Right ventricle myocardium superior (tissue), 1 donor: ENCODE measurements around the gene DIP2C. TPM values are rescaled to one million over a fixed set of nuclear protein-coding genes. Genes with fewer than 3 reads are reported as not detected.

Experiments used
- ATAC-seq: fragments of 200-7000 bp; cut with Tn5 transposase; one replicate; pipeline ENCODE4 v1.9.1; 2020; ENCODE audit warnings: mild to moderate bottlenecking; ENCODE audit not compliant: poor library complexity
- DNase-seq: peaks from one replicate; pipeline ENCODE4 v3.0.0-alpha.2; 2020
- intact Hi-C: fragments of 100-400 bp; cut with DNase I; formaldehyde crosslinking; loops from one replicate; pipeline ENCODE4 v1.11.2; 2022
- total RNA-seq: library from RNA; stranded (reverse); fragmentation: NEBNext Ultra II Directional; extraction: Animal tissue kit (Norgen Biotek cat#: 25700); gene quantifications from one replicate; pipeline ENCODE4 v1.2.1, GENCODE V29; 2021
- donor health status: DM: no; HTN: yes; CAD: no; lungs with severe emphysema.

Gene DIP2C
- total RNA-seq, 1 donor from 2014 or later: 29.1 TPM

DNA sequence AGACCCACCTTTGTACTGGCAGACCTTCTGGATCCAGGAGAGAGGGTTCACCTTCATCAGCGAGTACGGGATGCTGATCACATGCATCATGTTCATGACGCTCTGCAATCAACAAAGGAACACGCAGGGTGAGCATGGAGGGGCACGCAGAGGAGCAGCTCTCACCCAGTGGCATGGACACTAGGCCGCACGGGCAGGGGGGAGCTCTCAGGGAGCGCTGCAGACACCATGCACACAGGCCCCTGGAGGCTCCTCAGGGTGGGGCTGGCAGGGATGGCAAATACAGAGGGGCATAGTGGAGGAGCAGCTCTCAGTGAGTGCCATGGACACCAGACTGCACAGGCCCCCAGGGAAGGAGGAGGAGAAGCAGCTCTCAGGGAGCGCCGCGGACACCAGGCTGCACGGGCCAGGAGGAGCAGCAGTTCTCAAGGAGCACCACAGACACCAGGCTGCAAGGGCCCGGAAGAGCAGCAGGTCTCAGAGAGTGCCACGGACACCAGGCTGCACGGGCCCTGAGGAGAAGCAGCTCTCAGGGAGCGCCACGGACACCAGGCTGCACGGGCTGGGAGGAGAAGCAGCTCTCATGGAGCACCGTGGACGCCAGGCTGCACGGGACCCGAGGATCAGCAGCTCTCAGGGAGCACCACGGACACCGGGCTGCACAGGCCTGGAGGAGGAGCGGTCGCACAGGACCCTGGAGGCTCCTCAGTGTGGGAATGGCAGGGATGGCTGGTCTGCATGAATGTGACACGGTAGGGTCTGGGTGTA is 304.7 kb downstream of the DIP2C start:
- intact Hi-C loops: no loop called here
- ATAC-seq (no peak), DNase-seq (no peak)

DNA sequence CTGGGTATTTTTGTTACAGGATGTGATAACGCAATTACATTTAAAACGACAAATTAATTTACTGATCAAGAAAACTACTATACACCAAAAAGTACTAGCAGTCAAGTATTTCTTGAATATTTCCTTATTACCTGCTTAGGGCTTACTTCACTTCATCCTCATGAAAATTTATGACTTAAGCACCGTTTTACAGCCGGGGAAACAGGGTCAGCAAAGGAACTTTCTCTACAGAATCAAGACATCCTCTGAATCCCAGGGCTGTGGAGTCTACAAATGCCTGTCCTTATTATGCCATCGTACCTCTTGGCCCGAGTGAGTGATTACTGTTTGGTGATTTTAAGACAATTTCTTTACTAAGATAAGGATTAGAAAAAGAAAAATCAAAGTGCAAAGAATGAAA is 305.9 kb downstream of the DIP2C start:
- intact Hi-C loops: no loop called here
- no peak for ATAC-seq
- no peak for DNase-seq

GRCh38 chr10:381805-382204 is 307.7 kb downstream of the DIP2C start:
- no peak for DNase-seq
- intact Hi-C loops: no loop called here
- ATAC-seq: no peak

DNA sequence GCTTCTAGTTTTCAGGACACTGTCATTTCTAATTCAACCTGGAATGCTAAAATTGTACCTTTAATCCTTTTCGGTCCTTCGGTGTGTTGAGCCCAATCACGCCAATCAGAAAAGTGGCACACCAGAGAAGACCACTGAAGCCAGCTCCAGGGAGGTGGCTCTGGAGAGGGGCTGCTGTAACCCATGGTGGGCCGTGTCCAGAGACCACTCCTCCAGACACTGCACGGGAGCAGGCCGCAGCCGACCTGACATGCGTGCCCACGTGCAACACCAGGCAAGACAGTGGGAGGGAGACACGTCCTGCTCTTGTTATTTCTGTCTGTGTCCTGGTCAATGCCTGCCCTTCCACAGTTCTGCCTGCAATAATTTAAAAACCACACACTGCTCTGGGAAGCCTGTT is 308.1 kb downstream of the DIP2C start:
- ATAC-seq: no peak
- DNase-seq: no peak
- intact Hi-C loops: no loop called here

DNA sequence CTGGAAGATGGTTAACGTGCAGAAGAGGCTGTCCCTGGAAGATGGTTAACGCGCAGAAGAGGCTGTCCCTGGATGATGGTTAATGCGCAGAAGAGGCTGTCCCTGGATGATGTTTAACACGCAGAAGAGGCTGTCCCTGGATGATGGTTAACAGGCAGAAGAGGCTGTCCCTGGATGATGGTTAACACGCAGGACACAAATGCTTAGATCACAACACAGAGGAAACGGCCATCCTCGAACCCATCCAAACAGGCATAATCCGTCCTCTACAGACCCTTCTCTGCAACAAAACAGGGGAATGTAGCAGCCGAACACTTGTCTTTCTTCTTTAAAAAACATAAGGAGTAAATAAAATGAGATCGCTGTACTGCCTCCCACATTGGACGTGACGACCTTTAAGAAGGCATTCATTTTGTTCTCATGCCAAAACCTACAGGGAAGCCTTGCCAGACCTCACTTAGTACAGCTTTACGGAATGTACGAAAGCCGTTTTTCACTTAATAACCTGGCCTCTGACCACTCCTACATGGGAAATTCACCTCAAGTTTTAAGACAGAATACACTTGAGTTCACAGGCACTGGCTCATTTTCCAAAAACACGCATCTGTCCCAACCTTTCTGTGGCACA is 309.0 kb downstream of the DIP2C start:
- ATAC-seq: peak; percentile 69
- no peak for DNase-seq
- intact Hi-C loops: no loop called here

- ATAC-seq (no peak), DNase-seq (no peak)
- intact Hi-C loops: no loop called here
Observed at GRCh38 chr10:378930-379704, 310.4 kb downstream of the DIP2C start.

DNA sequence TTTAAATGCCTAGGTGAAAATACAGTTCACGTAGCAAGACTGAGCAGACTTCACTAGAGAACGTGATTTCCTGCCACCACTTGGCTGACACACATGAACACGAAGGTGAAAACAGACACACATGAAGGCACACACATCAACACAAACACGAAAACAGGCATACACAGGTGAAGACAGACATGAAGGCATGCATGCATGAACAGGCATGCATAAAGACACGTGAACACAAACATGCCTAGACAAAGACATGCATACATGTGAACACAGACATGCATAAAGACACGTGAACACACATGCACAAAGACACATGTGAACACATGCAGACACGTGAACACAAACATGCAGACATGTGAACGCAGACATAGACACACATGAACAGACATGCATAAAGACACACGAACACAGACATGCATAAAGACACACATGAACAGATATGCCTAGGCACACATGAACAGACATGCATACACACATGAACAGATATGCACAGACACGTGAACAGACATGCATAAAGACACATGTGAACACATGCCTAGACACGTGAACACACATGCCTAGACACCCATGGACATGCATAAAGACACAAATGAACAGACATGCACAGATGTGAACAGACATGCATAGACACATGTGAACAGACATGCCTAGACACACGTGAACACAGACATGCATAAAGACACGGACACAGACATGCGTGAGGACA is 311.1 kb downstream of the DIP2C start:
- DNase-seq: no peak
- no peak for ATAC-seq
- intact Hi-C loops: no loop called here

DNA sequence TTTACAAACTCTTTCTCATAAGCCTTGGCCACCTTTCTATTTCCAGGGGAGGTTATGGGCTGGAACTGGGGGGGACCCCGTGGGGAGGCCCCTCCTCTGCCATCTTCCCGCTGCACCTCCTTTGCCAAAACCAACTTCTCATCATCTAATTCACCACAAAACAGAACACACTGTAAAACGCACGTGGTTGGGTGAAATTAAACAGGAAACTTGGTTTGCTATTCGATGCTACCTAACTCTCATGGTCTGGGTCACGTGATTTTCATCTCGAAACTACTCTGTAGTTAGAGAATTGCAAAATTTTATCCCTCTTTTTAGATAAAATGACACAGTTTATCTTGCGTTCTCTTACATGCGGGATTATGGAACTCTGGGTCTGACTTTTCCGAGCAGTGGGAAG is 312.2 kb downstream of the DIP2C start:
- intact Hi-C loops: no loop called here
- ATAC-seq (no peak), DNase-seq (no peak)

DNA sequence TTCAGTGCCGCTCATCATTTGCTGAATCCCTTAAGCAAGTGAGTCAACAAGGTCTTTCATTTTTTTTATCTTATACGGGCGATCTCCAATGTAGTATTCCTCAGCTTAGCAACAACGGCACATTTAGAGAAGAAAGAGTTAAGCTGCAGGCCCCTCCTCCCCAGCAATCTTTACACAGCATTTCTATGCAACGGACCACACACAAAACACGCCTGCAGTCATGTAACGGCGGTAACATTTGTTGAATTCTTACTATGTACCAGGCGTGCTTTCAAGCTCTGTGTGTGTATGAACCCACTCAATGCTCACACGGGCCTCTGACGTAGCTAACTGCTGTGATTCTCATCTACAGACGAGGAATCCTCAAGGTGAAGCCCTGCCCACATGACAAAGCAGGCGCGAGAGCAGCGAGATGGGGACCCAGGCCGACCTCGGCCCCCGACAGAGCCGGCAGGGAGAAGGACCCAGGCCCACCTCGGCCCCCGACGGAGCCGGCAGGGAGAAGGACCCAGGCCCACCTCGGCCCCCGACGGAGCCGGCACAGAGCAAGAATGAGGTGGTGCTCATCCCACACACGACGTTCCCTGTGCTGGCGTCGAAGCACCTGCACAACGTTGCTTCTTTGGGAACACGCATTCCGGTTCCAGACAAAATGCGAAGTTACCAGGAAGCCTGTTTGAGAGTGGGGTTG is 313.5 kb downstream of the DIP2C start:
- no peak for DNase-seq
- intact Hi-C loops: no loop called here
- ATAC-seq: no peak

- intact Hi-C loops: no loop called here
- DNase-seq (no peak), ATAC-seq (no peak)
Observed at GRCh38 chr10:374354-374753, 315.1 kb downstream of the DIP2C start.

- DNase-seq (no peak), ATAC-seq (no peak)
- intact Hi-C loops: no loop called here
Observed at GRCh38 chr10:373526-374309, 315.8 kb downstream of the DIP2C start.

DNA sequence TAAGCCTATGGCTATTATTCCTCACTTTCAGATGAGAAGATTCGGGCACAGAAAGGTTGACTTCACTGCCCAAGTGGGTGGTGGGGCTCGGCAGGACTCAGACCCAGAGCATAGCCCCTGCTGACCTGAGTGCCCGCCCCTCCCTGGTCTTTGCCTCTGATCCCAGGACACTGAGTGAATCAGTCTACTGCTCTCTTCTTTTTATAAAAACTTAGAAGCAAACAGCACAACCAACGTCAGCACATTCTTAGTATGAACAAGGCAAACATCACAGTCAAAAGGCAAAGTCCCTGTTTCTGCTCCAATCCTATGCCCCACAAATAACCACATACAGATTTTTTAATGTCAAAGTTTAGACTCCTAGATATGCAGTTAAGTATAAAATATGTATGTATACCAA is 316.5 kb downstream of the DIP2C start:
- ATAC-seq (no peak), DNase-seq (no peak)
- intact Hi-C loops: no loop called here

DNA sequence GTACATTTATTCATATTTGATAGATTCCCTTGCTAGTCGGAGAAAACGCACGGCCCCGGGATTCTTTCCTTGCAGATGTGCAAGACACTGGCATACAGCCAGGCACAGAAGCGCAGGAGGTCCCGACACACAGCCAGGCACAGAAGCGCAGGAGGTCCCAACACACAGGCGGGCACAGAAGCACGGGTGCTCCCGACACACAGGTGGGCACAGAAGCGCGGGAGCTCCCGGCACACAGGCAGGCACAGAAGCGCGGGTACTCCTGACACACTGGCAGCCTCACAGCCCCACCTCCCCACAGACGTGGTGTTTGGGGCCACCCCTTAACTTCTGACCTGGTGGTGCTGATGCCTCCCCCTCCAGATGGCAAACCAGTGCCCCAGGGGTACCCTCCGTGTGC is 316.9 kb downstream of the DIP2C start:
- no peak for ATAC-seq
- DNase-seq: no peak
- intact Hi-C loops: no loop called here

DNA sequence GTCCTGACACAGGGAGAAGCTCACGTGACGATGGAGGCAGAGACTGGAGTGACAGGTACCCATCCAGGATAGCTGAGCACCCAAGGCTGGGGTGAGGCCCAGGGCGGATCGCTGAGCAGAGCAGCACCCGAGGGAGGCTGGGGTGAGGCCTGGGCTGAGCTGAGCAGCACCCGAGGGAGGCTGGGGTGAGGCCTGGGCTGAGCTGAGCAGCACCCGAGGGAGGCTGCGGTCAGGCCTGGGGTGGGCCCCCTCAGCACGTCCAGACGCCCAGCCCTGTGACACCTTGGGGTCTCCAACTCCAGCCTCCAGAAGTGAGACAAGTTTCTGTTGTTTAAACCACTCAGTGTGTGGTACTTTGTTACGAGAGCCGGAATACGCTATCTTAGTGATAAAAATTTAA is 318.0 kb downstream of the DIP2C start:
- intact Hi-C loops: no loop called here
- DNase-seq: no peak
- no peak for ATAC-seq

DNA sequence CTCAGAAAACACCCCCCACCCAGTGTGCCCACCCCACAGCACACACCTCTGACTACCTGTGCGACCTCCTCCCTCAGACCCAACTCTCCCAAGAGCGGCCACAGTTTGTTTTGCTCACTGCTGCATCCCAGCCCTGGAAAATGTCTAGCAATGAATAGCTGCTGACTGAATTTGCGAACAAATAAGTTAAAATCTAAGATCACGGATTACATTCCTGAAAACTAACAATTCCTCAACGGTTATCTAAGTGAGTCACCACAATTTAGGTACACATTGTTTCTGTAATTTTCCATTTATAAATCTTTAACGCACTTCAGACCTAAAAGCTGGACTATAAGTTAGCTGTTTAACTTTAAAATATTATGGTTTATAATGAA is 319.0 kb downstream of the DIP2C start:
- intact Hi-C loops: no loop called here
- DNase-seq: no peak
- no peak for ATAC-seq

- DNase-seq: no peak
- intact Hi-C loops: no loop called here
- ATAC-seq: peak; percentile 48
Observed at GRCh38 chr10:369684-370448, 319.6 kb downstream of the DIP2C start.

DNA sequence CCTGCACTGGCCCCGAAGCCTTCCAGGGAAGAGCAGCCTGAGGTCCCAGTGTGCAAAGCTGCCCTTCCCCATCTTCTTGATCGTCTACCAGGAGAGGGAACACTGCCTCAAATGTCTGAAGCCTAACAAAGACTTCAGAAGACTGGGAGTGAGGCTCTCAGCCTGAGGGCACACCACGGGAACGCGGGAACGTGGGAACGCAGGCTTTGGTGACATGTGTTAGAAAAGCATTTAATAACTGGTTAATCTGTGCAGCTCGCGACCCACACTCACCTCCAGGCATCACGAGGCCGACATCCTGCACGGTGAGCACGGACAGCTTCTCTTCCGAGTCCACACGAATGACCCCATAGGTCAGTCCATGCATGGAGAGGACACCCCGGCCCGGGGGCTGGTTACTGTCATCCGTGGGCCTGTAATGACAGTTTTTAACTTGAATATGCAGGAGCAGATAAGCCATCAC is 320.2 kb downstream of the DIP2C start:
- DNase-seq (no peak), ATAC-seq (no peak)
- intact Hi-C loops: no loop called here
